GM23338 (cell line): ENCODE measurements around the gene ARL2BP. TPM values are rescaled to one million over a fixed set of nuclear protein-coding genes. Genes with fewer than 3 reads are reported as not detected.

Experiments used
- ATAC-seq: fragments of 200-7000 bp; cut with Tn5 transposase; 3 replicates; pipeline ENCODE4 v1.9.1; 2020
- DNase-seq: peaks from one replicate; pipeline ENCODE4 v3.0.0-alpha.2; 2015; ENCODE audit warnings: low spot score
- H2AFZ ChIP-seq: fragments of 200-600 bp; sonication (generic); 2 replicates; pipeline ENCODE4 v1.8.0; 2016; ENCODE audit warnings: antibody characterized with exemption, mild to moderate bottlenecking, moderate library complexity
- H3F3A ChIP-seq: fragments of 200-600 bp; sonication (generic); replicated peaks from 2 replicates; pipeline ENCODE4 v1.8.0; 2017; ENCODE audit warnings: antibody characterized with exemption, mixed run types, low read depth
- H3K27ac ChIP-seq: fragments of 200-600 bp; sonication (generic); 2 replicates; pipeline ENCODE4 v1.6.1; 2016; ENCODE audit warnings: low read depth
- H3K27me3 ChIP-seq: fragments of 200-600 bp; sonication (generic); 2 replicates; pipeline ENCODE4 v1.8.0; 2016; ENCODE audit warnings: mild to moderate bottlenecking, mixed run types, moderate library complexity; ENCODE audit not compliant: insufficient read depth
- H3K36me3 ChIP-seq: fragments of 200-600 bp; sonication (generic); 2 replicates; pipeline ENCODE4 v1.8.0; 2016; ENCODE audit warnings: mild to moderate bottlenecking; ENCODE audit not compliant: insufficient read depth
- H3K4me1 ChIP-seq: fragments of 200-600 bp; sonication (generic); 2 replicates; pipeline ENCODE4 v1.8.0; 2016; ENCODE audit warnings: mild to moderate bottlenecking, moderate library complexity; ENCODE audit not compliant: insufficient read depth
- H3K4me2 ChIP-seq: fragments of 200-600 bp; sonication (generic); 2 replicates; pipeline ENCODE4 v1.7.1; 2017; ENCODE audit warnings: mixed run types
- H3K4me3 ChIP-seq: fragments of 200-600 bp; sonication (generic); 2 replicates; pipeline ENCODE4 v1.6.1; 2016; ENCODE audit warnings: mixed run types
- H3K79me2 ChIP-seq: fragments of 200-600 bp; sonication (generic); replicated peaks from 2 replicates; pipeline ENCODE4 v1.8.0; 2017; ENCODE audit warnings: mild to moderate bottlenecking; ENCODE audit not compliant: insufficient read depth
- H3K9me2 ChIP-seq: fragments of 200-600 bp; sonication (generic); 2 replicates; pipeline ENCODE4 v1.8.0; 2017; ENCODE audit not compliant: insufficient read depth
- H4K20me1 ChIP-seq: fragments of 200-600 bp; sonication (generic); replicated peaks from 2 replicates; pipeline ENCODE4 v1.8.0; 2017; ENCODE audit warnings: mild to moderate bottlenecking; ENCODE audit not compliant: insufficient read depth
- H3K27ac Mint-ChIP-seq: 2 replicates; pipeline ENCODE4 v1.8.0; 2020; ENCODE audit warnings: inconsistent platforms, mild to moderate bottlenecking, moderate library complexity, mixed read lengths
- H3K27me3 Mint-ChIP-seq: 3 replicates; pipeline ENCODE4 v1.8.0; 2022; ENCODE audit warnings: low read depth, mild to moderate bottlenecking, moderate library complexity, mixed read lengths, inconsistent platforms; ENCODE audit not compliant: insufficient read depth, poor library complexity
- H3K36me3 Mint-ChIP-seq: 3 replicates; pipeline ENCODE4 v1.8.0; 2021; ENCODE audit warnings: low read depth, mild to moderate bottlenecking, inconsistent platforms, moderate library complexity, mixed read lengths
- H3K4me1 Mint-ChIP-seq: 3 replicates; pipeline ENCODE4 v1.8.0; 2020; ENCODE audit warnings: mild to moderate bottlenecking, inconsistent platforms, mixed read lengths
- H3K4me3 Mint-ChIP-seq: 3 replicates; pipeline ENCODE4 v1.8.0; 2021; ENCODE audit warnings: moderate library complexity, mild to moderate bottlenecking, inconsistent platforms, mixed read lengths
- H3K9me3 Mint-ChIP-seq: 3 replicates; pipeline ENCODE4 v1.8.0; 2020; ENCODE audit warnings: moderate library complexity, mild to moderate bottlenecking, inconsistent platforms, mixed read lengths
- POLR2AphosphoS5 ChIP-seq: IDR thresholded peaks from 2 replicates; pipeline ENCODE4 v1.6.1; 2016; ENCODE audit warnings: antibody characterized with exemption, low read depth
- STAT1 ChIP-seq: IDR thresholded peaks from one replicate; pipeline ENCODE4 v1.6.1; 2016; ENCODE audit warnings: antibody characterized with exemption; ENCODE audit not compliant: unreplicated experiment
- ZNF114 ChIP-seq: fragments of 250-450 bp; sonication (Bioruptor Pico); IDR thresholded peaks from 2 replicates; pipeline ENCODE4 v1.5.0; 2020; ENCODE audit warnings: mild to moderate bottlenecking, moderate library complexity
- ZNF462 ChIP-seq: fragments of 250-450 bp; sonication (Bioruptor Pico); IDR thresholded peaks from 2 replicates; pipeline ENCODE4 v1.5.0; 2020; ENCODE audit warnings: mild to moderate bottlenecking, moderate library complexity
- polyA plus RNA-seq: library from polyadenylated mRNA; unstranded; fragments of >200 nt; fragmentation: Nextera tagmentation; extraction: Ambion mirVana; gene quantifications from 2 replicates; pipeline ENCODE4 v1.2.1, GENCODE V29; 2016
- total RNA-seq: library from RNA; depleted of rRNA; stranded (reverse); fragments of >200 nt; shearing (Covaris generic); gene quantifications from 2 replicates; pipeline ENCODE4 v1.2.3, GENCODE V29; 2014

The ARL2BP gene
- total and polyA plus RNA-seq, 2 experiments from 2014 or later = 10.3 to 13.4 TPM

GRCh38 chr16:57245472-57246113 is 534 bp downstream of the ARL2BP start (continued):
- TF ChIP-seq ZNF462 (CRISPR knock-in tag) = no peak
- TF ChIP-seq STAT1 = no peak
- no peak for TF ChIP-seq POLR2AphosphoS5

GRCh38 chr16:57251352-57251751 is 6.3 kb downstream of the ARL2BP start:
- no peak overlapping the region for H3K4me3 ChIP-seq
- ATAC-seq = no peak
- Mint-ChIP-seq H3K27ac (no peak overlapping the region), H3K9me3 (0 out of 3 replicates have a peak, but pooled peaks cover 5% of the 10 kb centered on the region), H3K4me3 (no peak overlapping the region), H3K27me3 (peaks cover 13% of the 10 kb centered on the region), H3K4me1 (no peaks in the 10 kb centered on the region), H3K36me3 (peaks cover 17% of the 10 kb centered on the region)
- H3K27me3 ChIP-seq = no peaks in the 10 kb centered on the region
- no peaks in the 10 kb centered on the region; the same call in 1 of the 2 replicates for H3K4me1 ChIP-seq
- H3K79me2 ChIP-seq = no peaks in the 10 kb centered on the region
- no peaks in the 10 kb centered on the region; the same call in 1 of the 2 replicates for H3K36me3 ChIP-seq
- DNase-seq = no peak
- H3K27ac ChIP-seq = no peak overlapping the region
- no peak overlapping the region for H3K4me2 ChIP-seq
- no peak for TF ChIP-seq ZNF114 (CRISPR knock-in tag)
- no peaks in the 10 kb centered on the region for H3K9me2 ChIP-seq
- no peak overlapping the region for H2AFZ ChIP-seq
- no peaks in the 10 kb centered on the region for H4K20me1 ChIP-seq
- H3F3A ChIP-seq = no peaks in the 10 kb centered on the region
